Stimulated activated naive B cell treated with anti-CD40 and anti-IgM and Interleukin-4, amounts not matched to agents 10 μg/mL and 1 μg/mL and 100 μg/mL, for 72 hours (primary cell): Measurements from ENCODE around the gene IPO9.

Experiments used
- ATAC-seq, 2 donors: fragments of 150-1000 bp; cut with Tn5 transposase; replicated peaks; 2 replicates each; pipeline ENCODE4 v1.10.0; 2021; ENCODE audit warnings: moderate library complexity in 1 of 2
- DNase-seq: peaks from one replicate; pipeline ENCODE4 v3.0.0; 2021
- H3K27ac Mint-ChIP-seq: one replicate; pipeline ENCODE4 v1.8.0; 2022; ENCODE audit warnings: mild to moderate bottlenecking, mixed read lengths
- H3K27me3 Mint-ChIP-seq, 2 donors: one replicate each; pipeline ENCODE4 v1.8.0; 2022; ENCODE audit warnings: mixed read lengths in 2 of 2
- H3K36me3 Mint-ChIP-seq, 2 donors: one replicate each; pipeline ENCODE4 v1.8.0; 2022; ENCODE audit warnings: mixed read lengths in 2 of 2, mild to moderate bottlenecking in 1 of 2
- H3K4me1 Mint-ChIP-seq, 2 donors: one replicate each; pipeline ENCODE4 v1.8.0; 2022; ENCODE audit warnings: mixed read lengths in 2 of 2, mild to moderate bottlenecking in 1 of 2
- H3K4me3 Mint-ChIP-seq, 2 donors: one replicate each; pipeline ENCODE4 v1.8.0; 2022; ENCODE audit warnings: mild to moderate bottlenecking in 2 of 2, mixed read lengths in 2 of 2, moderate library complexity in 1 of 2
- H3K9me3 Mint-ChIP-seq, 2 donors: one replicate each; pipeline ENCODE4 v1.8.0; 2022; ENCODE audit warnings: mixed read lengths in 2 of 2, mild to moderate bottlenecking in 1 of 2

IPO9 gene

GRCh38 chr1:201792534-201793305, 36.2 kb upstream of the IPO9 start:
- H3K27me3 Mint-ChIP-seq: no peaks in the 10 kb centered on the region
- peaks cover 0 to 4% of the 10 kb centered on the region in 2 donors for H3K36me3 Mint-ChIP-seq
- no peaks in the 10 kb centered on the region for H3K9me3 Mint-ChIP-seq
- DNase-seq: peak; percentile 32
- H3K4me3 Mint-ChIP-seq: no peak overlapping the region
- no peak overlapping the region for H3K27ac Mint-ChIP-seq
- H3K4me1 Mint-ChIP-seq: peaks cover 6 to 12% of the 10 kb centered on the region in 2 donors
- ATAC-seq: peak; percentile 84 to 86

GRCh38 chr1:201793306-201793925, 35.5 kb upstream of the IPO9 start:
- H3K9me3 Mint-ChIP-seq: no peaks in the 10 kb centered on the region
- DNase-seq: no peak

GRCh38 chr1:201795066-201795465, 33.9 kb upstream of the IPO9 start:
- no peak for ATAC-seq
- Mint-ChIP-seq H3K4me1 (peaks cover 6 to 12% of the 10 kb centered on the region in 2 donors), H3K27me3 (no peaks in the 10 kb centered on the region), H3K36me3 (peaks cover 0 to 1% of the 10 kb centered on the region in 2 donors), H3K27ac (no peak overlapping the region), H3K9me3 (no peaks in the 10 kb centered on the region), H3K4me3 (no peak overlapping the region)
- no peak for DNase-seq

More at GRCh38 chr1:201793306-201793925, 35.5 kb upstream of the IPO9 start:
- Mint-ChIP-seq H3K27me3 (no peaks in the 10 kb centered on the region), H3K27ac (no peak overlapping the region), H3K4me1 (peaks cover 6 to 12% of the 10 kb centered on the region in 2 donors), H3K4me3 (no peak overlapping the region), H3K36me3 (peaks cover 0 to 2% of the 10 kb centered on the region in 2 donors)
- ATAC-seq: peak in 1 of 2 donors; percentile 36

GRCh38 chr1:201800246-201800645, 28.7 kb upstream of the IPO9 start:
- DNase-seq (no peak), ATAC-seq (no peak)
- no peaks in the 10 kb centered on the region for H3K27me3 Mint-ChIP-seq
- H3K9me3 Mint-ChIP-seq: no peaks in the 10 kb centered on the region
- H3K4me1 Mint-ChIP-seq: no peaks in the 10 kb centered on the region
- no peak overlapping the region for H3K4me3 Mint-ChIP-seq
- H3K36me3 Mint-ChIP-seq: peaks cover 1 to 5% of the 10 kb centered on the region in 2 donors
- H3K27ac Mint-ChIP-seq: no peak overlapping the region

- Mint-ChIP-seq H3K4me1 (no peaks in the 10 kb centered on the region), H3K9me3 (no peaks in the 10 kb centered on the region), H3K36me3 (peaks cover 6 to 11% of the 10 kb centered on the region in 2 donors), H3K4me3 (no peak overlapping the region), H3K27me3 (no peaks in the 10 kb centered on the region), H3K27ac (no peak overlapping the region)
- DNase-seq (no peak), ATAC-seq (no peak)
Measured at GRCh38 chr1:201806801-201807200, 22.2 kb upstream of the IPO9 start.

GRCh38 chr1:201807958-201808632, 20.9 kb upstream of the IPO9 start:
- Mint-ChIP-seq H3K9me3 (no peaks in the 10 kb centered on the region), H3K27me3 (no peaks in the 10 kb centered on the region), H3K36me3 (peaks cover 8 to 15% of the 10 kb centered on the region in 2 donors), H3K27ac (no peak overlapping the region), H3K4me3 (no peak overlapping the region), H3K4me1 (no peaks in the 10 kb centered on the region)
- ATAC-seq: no peak
- no peak for DNase-seq

GRCh38 chr1:201808633-201808990, 20.3 kb upstream of the IPO9 start:
- H3K4me1 Mint-ChIP-seq: no peaks in the 10 kb centered on the region
- ATAC-seq (no peak), DNase-seq (no peak)
- no peak overlapping the region for H3K27ac Mint-ChIP-seq
- H3K9me3 Mint-ChIP-seq: no peaks in the 10 kb centered on the region
- H3K36me3 Mint-ChIP-seq: peaks cover 8 to 15% of the 10 kb centered on the region in 2 donors
- H3K27me3 Mint-ChIP-seq: no peaks in the 10 kb centered on the region
- H3K4me3 Mint-ChIP-seq: no peak overlapping the region

- no peak for DNase-seq
- H3K9me3 Mint-ChIP-seq: no peaks in the 10 kb centered on the region
- H3K36me3 Mint-ChIP-seq: peaks cover 8 to 10% of the 10 kb centered on the region in 2 donors
- no peak overlapping the region for H3K4me3 Mint-ChIP-seq
- ATAC-seq: no peak
- no peaks in the 10 kb centered on the region for H3K4me1 Mint-ChIP-seq
- H3K27ac Mint-ChIP-seq: no peak overlapping the region
- no peaks in the 10 kb centered on the region for H3K27me3 Mint-ChIP-seq
Measured at GRCh38 chr1:201809876-201810275, 19.1 kb upstream of the IPO9 start.

GRCh38 chr1:201810466-201811216, 18.3 kb upstream of the IPO9 start:
- no peak for DNase-seq
- Mint-ChIP-seq H3K27ac (no peak overlapping the region), H3K36me3 (peaks cover 8 to 10% of the 10 kb centered on the region in 2 donors), H3K4me3 (no peak overlapping the region), H3K9me3 (no peaks in the 10 kb centered on the region), H3K4me1 (no peaks in the 10 kb centered on the region), H3K27me3 (no peaks in the 10 kb centered on the region)
- no peak for ATAC-seq

GRCh38 chr1:201813226-201813625, 15.7 kb upstream of the IPO9 start:
- H3K9me3 Mint-ChIP-seq: no peaks in the 10 kb centered on the region
- DNase-seq: no peak
- no peak overlapping the region for H3K27ac Mint-ChIP-seq
- no peak for ATAC-seq
- H3K27me3 Mint-ChIP-seq: no peaks in the 10 kb centered on the region
- H3K36me3 Mint-ChIP-seq: peaks cover 11 to 16% of the 10 kb centered on the region in 2 donors
- no peaks in the 10 kb centered on the region for H3K4me1 Mint-ChIP-seq
- no peak overlapping the region for H3K4me3 Mint-ChIP-seq

GRCh38 chr1:201816309-201816854, 12.6 kb upstream of the IPO9 start:
- no peak for ATAC-seq
- Mint-ChIP-seq H3K4me3 (no peak overlapping the region), H3K27me3 (no peaks in the 10 kb centered on the region)

GRCh38 chr1:201818971-201819750, 9.8 kb upstream of the IPO9 start:
- Mint-ChIP-seq H3K4me3 (no peak overlapping the region), H3K9me3 (no peaks in the 10 kb centered on the region), H3K27me3 (no peaks in the 10 kb centered on the region), H3K4me1 (no peaks in the 10 kb centered on the region), H3K27ac (no peak overlapping the region), H3K36me3 (peaks cover 3 to 10% of the 10 kb centered on the region in 2 donors)
- DNase-seq (no peak), ATAC-seq (no peak)

More at GRCh38 chr1:201816309-201816854, 12.6 kb upstream of the IPO9 start:
- Mint-ChIP-seq H3K4me1 (no peaks in the 10 kb centered on the region), H3K9me3 (no peaks in the 10 kb centered on the region), H3K36me3 (peaks cover 5 to 13% of the 10 kb centered on the region in 2 donors), H3K27ac (no peak overlapping the region)
- no peak for DNase-seq

- no peak for ATAC-seq
- no peak for DNase-seq
- H3K36me3 Mint-ChIP-seq: peaks cover 3 to 10% of the 10 kb centered on the region in 2 donors
- H3K27ac Mint-ChIP-seq: peak overlapping the region; percentile 26
- H3K9me3 Mint-ChIP-seq: no peaks in the 10 kb centered on the region
- peaks cover 0 to under 1% of the 10 kb centered on the region in 2 donors for H3K4me1 Mint-ChIP-seq
- H3K4me3 Mint-ChIP-seq: no peak overlapping the region
- H3K27me3 Mint-ChIP-seq: no peaks in the 10 kb centered on the region
Measured at GRCh38 chr1:201820413-201820812, 8.5 kb upstream of the IPO9 start.
